Activated gamma-delta T cell treated with anti-CD3 and anti-CD28 coated beads, Interleukin-2, amount 50 U/mL, for 16 hours (primary cell): ENCODE measurements around the gene SLC7A9.

Experiments
- DNase-seq: peaks from one replicate; pipeline ENCODE4 v3.0.0-alpha.2; 2020; ENCODE audit warnings: low read depth

SLC7A9 gene

GRCh38 chr19:32824916-32825608, 44.5 kb downstream of the SLC7A9 start:
- no peak for DNase-seq

- DNase-seq = no peak
Measured at GRCh38 chr19:32824191-32824751, 45.3 kb downstream of the SLC7A9 start.

GRCh38 chr19:32823747-32824102, 45.8 kb downstream of the SLC7A9 start:
- DNase-seq = no peak

GRCh38 chr19:32822916-32823746, 46.4 kb downstream of the SLC7A9 start:
- DNase-seq = no peak

- DNase-seq = no peak
Measured at GRCh38 chr19:32819419-32820400, 49.9 kb downstream of the SLC7A9 start.

- DNase-seq = no peak
Measured at GRCh38 chr19:32818536-32818935, 51.0 kb downstream of the SLC7A9 start.

GRCh38 chr19:32817569-32818476, 51.7 kb downstream of the SLC7A9 start:
- DNase-seq = no peak

GRCh38 chr19:32816555-32817099, 52.9 kb downstream of the SLC7A9 start:
- no peak for DNase-seq

GRCh38 chr19:32814624-32815023, 54.9 kb downstream of the SLC7A9 start:
- no peak for DNase-seq

- no peak for DNase-seq
Measured at GRCh38 chr19:32813862-32814425, 55.6 kb downstream of the SLC7A9 start.

- DNase-seq = no peak
Measured at GRCh38 chr19:32812571-32812970, 57.0 kb downstream of the SLC7A9 start.

GRCh38 chr19:32812036-32812435, 57.5 kb downstream of the SLC7A9 start:
- no peak for DNase-seq

- no peak for DNase-seq
Measured at GRCh38 chr19:32811151-32811550, 58.4 kb downstream of the SLC7A9 start.

- no peak for DNase-seq
Measured at GRCh38 chr19:32810452-32810851, 59.1 kb downstream of the SLC7A9 start.

- no peak for DNase-seq
Measured at GRCh38 chr19:32809754-32810153, 59.8 kb downstream of the SLC7A9 start.

- no peak for DNase-seq
Measured at GRCh38 chr19:32809254-32809653, 60.3 kb downstream of the SLC7A9 start.

- no peak for DNase-seq
Measured at GRCh38 chr19:32808236-32808635, 61.3 kb downstream of the SLC7A9 start.

- DNase-seq = no peak
Measured at GRCh38 chr19:32802840-32803239, 66.7 kb downstream of the SLC7A9 start.

GRCh38 chr19:32800754-32801153, 68.8 kb downstream of the SLC7A9 start:
- no peak for DNase-seq

- no peak for DNase-seq
Measured at GRCh38 chr19:32800191-32800590, 69.4 kb downstream of the SLC7A9 start.
